Limb (tissue), 2 donors: ENCODE measurements around the gene PPP4R4.
"Not testable (repeated sequence)": the region's sequence is repeated elsewhere in the genome, so short reads cannot be mapped to it uniquely, and the experiment has no call there.

Source experiments
- DNase-seq, 2 donors: peaks; one replicate each; pipeline ENCODE4 v3.0.0-alpha.2; 2016; ENCODE audit errors: extremely low spot score in 2 of 2

The PPP4R4 gene

GRCh38 chr14:94276898-94277561 is 102.9 kb downstream of the PPP4R4 start:
- not testable (repeated sequence) for DNase-seq

- no peak for DNase-seq
Measured at GRCh38 chr14:94278731-94279130, 104.6 kb downstream of the PPP4R4 start.

GRCh38 chr14:94282991-94283723 is 109.0 kb downstream of the PPP4R4 start:
- DNase-seq, result no peak

GRCh38 chr14:94284221-94284620 is 110.1 kb downstream of the PPP4R4 start:
- DNase-seq, result no peak

- DNase-seq, result no peak
Measured at GRCh38 chr14:94285158-94285557, 111.0 kb downstream of the PPP4R4 start.

- DNase-seq, result no peak
Measured at GRCh38 chr14:94288610-94289465, 114.7 kb downstream of the PPP4R4 start.

GRCh38 chr14:94290197-94290596 is 116.1 kb downstream of the PPP4R4 start:
- DNase-seq, result no peak

GRCh38 chr14:94291159-94291905 is 117.2 kb downstream of the PPP4R4 start:
- no peak for DNase-seq

- no peak for DNase-seq
Measured at GRCh38 chr14:94291906-94292525, 117.9 kb downstream of the PPP4R4 start.

GRCh38 chr14:94292526-94292871 is 118.4 kb downstream of the PPP4R4 start:
- no peak for DNase-seq

- DNase-seq, result no peak
Measured at GRCh38 chr14:94292872-94293577, 118.9 kb downstream of the PPP4R4 start, which contains the start of gene SERPINA10. TSS of gene SERPINA10 (minus strand) at chr14:94293268. CDS start at chr14:94290593, 2,675 bp downstream.

GRCh38 chr14:94293578-94293924 is 119.4 kb downstream of the PPP4R4 start:
- DNase-seq, result no peak

GRCh38 chr14:94295360-94296180 is 121.4 kb downstream of the PPP4R4 start:
- DNase-seq, result no peak

- not testable (repeated sequence) for DNase-seq
Measured at GRCh38 chr14:94296181-94296545, 122.0 kb downstream of the PPP4R4 start.

GRCh38 chr14:94298130-94298529 is 124.0 kb downstream of the PPP4R4 start:
- DNase-seq, result no peak

GRCh38 chr14:94303111-94303510 is 129.0 kb downstream of the PPP4R4 start:
- no peak for DNase-seq

GRCh38 chr14:94304243-94304642 is 130.1 kb downstream of the PPP4R4 start:
- DNase-seq, result no peak

GRCh38 chr14:94305620-94306019 is 131.5 kb downstream of the PPP4R4 start:
- no peak for DNase-seq
